Glomerular visceral epithelial cell (primary cell): Measurements from ENCODE around the gene KIF15.

ENCODE experiments used
- DNase-seq: peaks from one replicate; pipeline ENCODE4 v3.0.0-alpha.2; 2016; ENCODE audit errors: extremely low spot score

Gene KIF15

DNA sequence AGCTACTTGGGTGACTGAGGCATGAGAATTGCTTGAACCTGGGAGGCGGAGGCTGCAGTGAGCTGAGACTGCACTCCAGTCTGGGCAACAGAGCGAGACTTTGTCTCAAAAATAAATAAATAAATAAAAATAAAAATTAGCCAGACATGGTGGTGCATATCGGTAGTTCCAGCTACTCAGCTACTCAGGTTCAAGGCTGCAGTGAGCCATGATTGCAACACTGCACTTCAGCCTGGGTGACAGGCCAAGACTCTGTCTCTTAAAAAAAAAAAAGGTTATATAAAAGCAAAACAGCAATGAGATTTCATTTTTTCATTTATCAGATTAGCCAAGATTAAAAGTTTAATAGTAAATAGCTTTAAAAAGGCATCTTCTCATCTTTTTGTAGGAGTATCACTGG lies 115.7 kb downstream of the KIF15 start:
- no peak for DNase-seq

DNA sequence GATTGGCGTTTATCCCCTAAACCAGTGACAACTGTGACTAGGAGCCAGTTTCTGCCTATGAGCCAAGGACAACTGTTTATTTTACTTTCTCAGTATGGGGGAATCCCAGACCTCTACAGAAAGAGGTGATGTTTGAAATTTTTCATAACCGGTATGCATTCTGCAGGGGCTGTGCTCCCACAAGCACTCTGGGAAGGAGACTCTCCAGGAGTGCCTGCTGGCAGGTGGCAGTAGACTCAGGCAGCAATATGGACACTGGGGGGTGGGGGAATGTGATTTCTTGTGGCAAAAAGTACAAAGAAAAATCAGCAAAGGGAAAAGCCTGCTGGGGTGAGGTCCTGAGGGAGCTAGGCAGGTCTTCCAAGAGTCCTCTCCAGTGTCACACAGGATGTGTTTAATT lies 118.7 kb downstream of the KIF15 start:
- no peak for DNase-seq

DNA sequence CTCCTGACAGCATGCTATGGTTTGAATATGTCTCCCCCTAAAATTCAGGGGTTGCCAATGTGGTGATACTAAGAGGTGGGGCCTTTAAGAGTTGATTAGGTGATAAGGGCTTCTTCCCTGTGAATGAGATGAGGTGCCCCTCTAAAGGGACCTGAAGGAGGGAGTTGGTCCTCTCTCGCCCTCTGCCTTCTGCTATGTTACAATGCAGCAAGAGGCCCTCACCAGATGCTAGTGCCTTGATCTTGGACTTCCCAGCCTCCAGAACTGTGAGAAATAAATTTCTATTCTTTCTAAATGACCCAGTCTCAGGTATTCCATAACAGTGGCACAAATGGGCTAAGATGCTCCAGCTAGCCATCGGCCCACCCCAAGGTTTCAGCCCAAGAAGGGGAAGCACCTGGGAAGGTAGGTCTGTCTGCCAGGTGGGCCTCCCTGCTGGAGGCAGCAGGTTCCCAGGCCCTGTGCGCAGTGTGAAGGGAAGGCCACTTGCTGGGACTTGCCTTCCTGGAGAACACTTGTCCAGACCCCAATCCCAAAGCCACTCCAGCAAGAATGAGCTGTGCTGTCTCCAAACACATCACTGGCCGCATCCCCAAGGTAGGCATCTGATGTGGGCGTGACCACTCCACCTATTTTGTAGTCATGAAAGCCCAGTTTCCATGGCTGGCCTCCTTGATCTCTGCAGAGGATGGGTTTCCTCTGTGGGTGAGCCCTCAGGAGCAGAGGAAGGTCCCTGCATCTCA lies 121.8 kb downstream of the KIF15 start:
- DNase-seq: no peak

DNA sequence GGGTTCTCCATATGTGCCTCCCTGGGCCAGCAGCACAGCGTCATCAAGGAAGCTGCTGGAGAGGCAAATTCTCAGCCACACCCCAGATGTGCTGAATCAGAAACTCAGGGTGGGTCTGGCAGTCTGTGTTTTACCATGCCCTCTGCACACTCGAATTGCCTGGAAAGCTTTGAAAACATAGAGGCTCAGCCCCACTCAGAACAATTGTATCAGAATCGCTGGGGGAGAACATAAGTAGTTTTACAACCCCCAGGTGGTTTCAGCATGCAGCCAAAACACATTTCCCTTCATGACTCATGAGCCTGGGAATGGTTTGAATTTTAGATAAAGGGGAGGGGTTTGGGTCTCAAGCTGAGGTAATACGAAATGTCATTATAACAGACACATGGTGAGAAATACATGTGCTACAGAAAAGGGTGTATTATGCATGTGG lies 122.4 kb downstream of the KIF15 start:
- peak; percentile 97 for DNase-seq

DNA sequence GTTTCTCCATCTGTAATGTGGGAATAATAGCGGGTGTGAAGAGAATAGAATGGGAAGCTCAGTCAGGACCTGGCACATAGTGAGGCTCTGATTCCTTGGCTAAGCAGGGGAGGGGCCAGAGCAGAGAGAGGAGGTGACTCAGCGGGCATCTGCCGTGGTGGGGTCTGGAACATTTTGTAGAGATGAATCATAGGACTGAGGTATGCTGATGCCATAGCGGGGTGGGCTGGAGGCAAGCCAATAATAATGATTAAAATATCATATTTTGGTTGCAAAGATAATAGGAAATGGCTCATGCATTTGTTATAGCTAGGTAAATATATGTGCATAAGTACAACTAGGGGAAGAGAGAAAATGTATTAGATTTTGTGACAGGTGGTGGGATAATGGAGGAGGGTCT lies 124.0 kb downstream of the KIF15 start:
- peak; percentile 96 for DNase-seq

DNA sequence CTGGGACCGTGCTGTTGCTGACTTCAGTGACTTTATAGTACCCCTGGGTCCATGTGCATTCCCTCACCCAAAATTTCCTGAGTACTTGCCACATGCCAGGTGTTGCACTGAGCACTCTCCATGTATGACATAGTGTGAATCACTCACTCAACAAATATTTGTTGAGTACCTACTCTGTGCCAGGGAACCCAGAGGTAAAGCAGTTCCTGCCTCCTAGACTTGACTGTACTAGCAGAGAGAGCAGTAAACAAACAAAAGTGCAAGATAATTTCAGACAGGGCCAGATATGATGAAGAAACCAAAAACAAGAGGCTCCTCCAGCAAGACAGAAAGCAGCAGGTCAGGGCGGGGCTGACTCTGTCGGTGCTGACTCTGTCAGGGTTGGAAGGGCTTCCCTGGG lies 125.0 kb downstream of the KIF15 start:
- DNase-seq: peak; percentile 15

DNA sequence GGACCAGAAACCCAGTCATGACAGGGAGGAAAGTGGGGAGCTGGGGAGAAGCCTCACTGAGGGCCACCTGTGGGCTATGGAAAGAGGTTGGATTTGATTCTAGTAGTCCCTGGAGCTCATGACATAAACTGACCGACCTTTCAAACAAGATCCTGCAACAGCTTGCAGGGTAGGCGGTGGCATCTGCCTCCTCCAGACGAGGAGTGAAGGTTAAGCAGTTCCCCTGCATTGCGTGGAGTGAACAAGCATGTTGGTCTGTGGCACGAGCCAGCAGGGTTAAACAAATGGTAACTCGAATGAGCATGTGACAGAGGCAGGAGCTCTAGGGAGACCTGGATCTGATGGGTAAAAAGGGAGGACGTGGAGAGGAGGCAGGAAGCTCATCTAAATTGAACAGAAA lies 125.5 kb downstream of the KIF15 start:
- DNase-seq: no peak

DNA sequence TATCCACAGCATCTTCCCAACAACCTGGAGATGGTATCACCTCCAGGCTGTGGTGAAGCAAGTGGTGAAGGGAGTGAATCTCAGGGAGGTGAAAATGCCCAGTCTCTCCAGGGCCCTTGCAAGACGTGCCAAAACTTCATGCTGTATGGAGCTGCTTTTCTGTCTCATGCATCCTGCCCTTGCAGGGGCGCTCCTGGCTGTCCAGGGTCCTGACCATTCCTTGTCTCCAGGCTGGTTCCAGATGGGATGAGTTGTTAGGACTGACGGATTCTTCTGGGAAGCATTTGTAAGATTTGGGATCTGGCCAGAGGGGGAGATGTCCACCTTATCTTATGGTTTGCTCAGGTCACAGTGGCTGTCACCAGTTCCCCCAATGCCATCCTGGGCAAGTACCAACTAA lies 128.7 kb downstream of the KIF15 start:
- no peak for DNase-seq

DNA sequence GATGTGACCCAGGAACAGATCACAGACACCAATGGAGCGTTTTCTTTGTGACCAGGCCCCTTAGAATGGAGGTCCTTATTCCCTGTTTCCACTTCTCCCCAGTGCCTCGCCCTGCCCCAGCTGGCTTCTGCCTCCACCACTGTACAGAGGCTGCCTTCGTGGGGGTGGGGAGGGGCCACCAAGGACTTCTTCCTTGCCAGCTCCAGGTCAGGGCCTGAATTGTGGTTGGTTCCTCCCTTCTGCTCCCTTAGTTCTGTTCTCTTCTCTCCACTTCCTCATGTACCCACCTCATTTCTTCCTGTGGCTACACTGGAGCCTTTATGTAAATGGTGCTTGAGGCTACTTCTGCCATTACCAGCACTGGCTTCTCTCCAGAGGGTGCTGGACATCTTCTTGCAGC lies 129.3 kb downstream of the KIF15 start:
- no peak for DNase-seq

DNA sequence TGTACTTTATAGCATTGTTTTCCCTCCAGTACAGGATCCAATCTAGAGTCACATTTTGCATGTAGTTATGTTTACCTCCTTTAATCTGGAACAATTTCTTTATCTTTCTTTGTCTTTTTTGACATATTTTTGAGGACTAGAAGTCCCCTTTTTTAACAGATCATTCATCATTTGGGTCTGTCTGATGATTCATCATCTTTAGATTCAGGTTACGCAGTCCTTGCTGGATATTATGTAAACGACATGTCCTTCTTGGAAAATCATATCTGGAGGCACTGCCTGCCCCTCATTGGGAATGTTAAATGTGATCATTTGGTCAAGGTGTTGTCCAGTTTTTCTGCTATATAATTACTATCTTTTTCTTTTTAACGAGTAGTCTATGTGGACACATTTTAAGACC lies 131.1 kb downstream of the KIF15 start:
- no peak for DNase-seq

DNA sequence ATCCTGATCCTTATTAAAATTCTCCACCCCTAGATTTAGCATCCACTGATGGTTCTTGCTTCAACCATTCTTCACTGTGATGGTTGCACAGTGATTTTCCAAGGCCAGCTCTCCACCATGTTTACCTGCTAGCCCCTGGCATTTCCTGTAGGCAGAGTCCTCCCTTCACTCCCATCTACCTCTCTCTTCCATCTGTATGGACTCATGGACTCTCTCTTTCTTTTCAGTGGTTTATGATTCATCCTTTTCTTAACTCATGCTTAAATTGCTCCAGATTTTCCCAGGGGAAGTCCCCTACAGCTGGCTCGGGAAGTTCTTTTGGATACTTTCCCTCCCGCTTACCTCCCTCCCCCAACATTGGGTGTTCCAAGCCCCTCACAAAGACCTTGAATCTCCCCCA lies 131.5 kb downstream of the KIF15 start:
- DNase-seq: peak; percentile 77

DNA sequence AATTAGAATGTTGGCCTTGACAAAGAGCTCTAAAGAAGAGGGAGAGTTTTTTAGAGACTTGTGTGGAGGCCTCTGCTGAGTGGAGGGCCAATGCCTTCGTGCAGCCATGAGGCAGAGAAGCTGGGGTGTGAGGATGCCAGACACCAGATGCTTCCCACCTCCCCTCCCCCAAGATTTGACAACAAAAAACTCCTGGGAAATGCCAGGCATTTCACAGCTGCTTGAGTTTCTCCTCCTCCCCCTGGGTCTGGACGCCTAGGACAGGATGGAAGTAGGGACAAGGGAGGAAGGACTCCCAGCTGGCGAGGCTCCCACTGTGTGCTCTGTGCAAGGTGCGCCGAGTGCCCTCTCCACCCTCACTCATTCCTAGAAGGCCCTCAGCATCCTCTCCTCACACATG lies 132.9 kb downstream of the KIF15 start:
- peak; percentile 36 for DNase-seq

DNA sequence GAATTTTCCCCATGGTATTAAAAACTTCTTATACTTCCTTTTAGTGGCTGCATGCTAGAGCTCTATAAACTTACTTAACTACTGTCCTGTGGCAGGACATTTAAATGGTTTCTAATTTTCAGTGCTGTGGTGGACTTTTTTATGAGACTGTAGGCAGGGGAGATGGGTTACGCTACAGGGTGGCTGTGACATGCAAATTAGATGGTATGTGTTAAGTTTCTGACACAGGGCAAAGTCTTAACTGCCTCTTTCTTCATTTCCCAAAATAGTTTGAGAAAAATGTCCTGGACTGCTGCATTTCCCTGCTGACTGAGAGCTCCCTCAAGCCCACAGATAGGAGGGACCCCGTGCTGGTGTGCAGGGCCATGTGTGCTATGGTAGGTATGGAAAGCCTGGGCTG lies 134.8 kb downstream of the KIF15 start:
- no peak for DNase-seq

DNA sequence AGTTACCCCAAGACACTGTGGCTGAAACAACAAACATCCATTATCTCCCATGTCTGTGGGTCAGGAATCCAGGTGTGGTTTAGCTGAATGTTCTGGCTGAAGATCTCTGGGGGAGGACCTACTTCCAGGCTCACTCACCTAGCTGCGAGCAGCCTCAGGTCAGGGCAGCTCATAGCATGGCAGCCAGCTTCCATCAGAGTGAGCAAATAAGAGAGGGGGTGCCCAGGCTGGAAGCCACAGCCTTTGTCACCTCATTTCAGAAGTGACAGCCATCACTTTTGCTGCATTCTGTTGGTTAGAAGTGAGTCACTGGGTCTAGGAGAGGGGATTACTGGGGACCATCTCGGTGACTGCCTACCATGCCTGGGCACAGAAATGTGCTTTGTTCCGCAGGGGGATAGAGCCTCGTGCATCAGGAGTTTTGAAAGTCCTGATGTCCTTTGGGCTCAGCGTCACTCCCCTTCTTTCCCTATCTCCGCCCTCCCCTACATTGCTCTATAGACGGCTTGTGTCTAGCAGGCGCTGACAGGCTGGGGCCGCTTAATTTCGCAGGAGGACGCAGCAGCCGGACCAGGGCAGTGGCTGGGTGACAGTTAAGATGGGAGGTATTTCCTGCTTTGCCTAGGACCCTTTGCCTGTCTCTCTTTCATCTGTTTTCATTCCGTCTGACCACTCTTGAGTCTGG lies 138.2 kb downstream of the KIF15 start:
- no peak for DNase-seq

DNA sequence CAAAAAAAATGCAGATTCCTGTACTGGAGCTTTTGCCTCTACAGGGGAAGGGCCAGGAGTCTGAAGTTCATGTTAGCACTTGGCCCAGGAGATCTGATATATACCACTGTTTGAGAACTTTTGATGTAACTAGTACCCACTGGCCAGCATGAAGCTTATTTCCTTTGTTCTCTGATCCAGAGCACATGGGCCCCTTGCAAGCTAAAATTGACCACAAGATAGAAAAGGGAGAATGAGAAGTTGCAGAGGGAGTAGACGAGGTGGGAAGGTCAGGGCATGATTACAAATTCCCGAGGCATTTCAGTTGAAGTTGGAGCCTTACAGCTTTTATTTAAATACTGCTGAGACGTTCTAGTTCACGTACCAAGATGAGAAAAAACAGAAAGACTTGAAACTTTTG lies 141.0 kb downstream of the KIF15 start:
- no peak for DNase-seq
